ENCODE data around the gene KAT2B.
A peak's percentile ranks its signal among the peaks of the same experiment; 100 is the strongest.

Gene KAT2B

DNA sequence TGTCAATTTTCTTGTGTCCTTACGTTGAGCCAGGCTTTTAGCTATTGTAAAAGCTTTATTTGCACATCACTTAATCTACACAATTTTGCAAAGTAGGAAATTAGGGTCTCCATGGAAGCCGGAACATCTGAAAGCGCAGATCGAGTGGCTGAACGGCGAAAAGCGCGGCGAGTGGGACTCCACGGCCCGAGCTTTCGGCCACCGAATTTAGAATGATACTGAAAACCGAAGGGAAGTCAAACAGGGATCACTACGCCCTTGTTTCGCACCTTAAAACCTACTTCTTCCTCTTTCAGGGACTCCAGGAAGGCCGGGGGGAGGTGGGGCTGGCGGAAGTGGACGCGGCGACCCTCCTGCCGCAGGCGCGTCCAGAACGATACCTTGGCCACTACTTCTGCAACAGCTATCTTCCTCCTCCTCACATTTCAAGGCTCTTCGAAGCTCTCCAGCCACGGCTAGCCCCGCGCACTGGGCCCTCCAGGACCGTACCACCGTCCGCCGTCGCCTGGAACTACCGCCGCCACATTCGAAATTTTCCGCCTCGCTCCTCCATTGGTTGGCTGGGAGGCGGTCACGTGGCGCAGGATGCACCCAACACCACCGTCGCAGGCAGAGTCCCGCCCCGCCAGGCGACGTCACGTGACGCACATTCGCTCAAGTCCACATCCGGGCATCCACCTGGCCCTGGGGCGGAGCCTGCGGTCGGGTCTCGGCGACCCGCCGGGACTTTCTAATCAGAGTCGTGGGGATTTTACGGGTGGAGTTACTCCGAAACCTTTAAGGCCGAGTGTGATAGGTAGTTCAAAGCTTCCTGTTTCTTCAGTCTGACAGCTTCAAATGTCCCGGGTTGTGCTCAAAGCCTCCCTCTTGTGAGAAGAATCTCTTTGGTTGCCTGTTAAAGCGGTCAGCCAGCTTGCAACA is 145.7 kb downstream of the KAT2B start, which contains the start of gene SGO1:
Gene SGO1 (minus strand): TSS at position 528 of the 921 bp plus-strand sequence. CDS start 2,179 bp downstream, outside the sequence.
- H3K4ac ChIP-seq (ENCODE audit: low read depth in 1 of 2, low read length in 2 of 2): peak within 1 kb of the TSS in 1 of 2 experiments; percentile 5
- H3K18ac ChIP-seq (ENCODE audit: low read depth in 1 of 2, low read length in 2 of 2): peak within 1 kb of the TSS; percentile 11 to 50
- H3K27ac ChIP-seq (ENCODE audit: low read length, poor library complexity, severe bottlenecking): peak within 1 kb of the TSS; percentile 87
- H3K9ac ChIP-seq (ENCODE audit: low read length): peak within 1 kb of the TSS; percentile 98
- no peak within 1 kb of the TSS for H2BK12ac ChIP-seq (ENCODE audit: low read length in 2 of 2)
- no peaks in the 10 kb centered on the region for H3K27me3 ChIP-seq (ENCODE audit: control insufficient read depth in 1 of 2, insufficient read depth in 1 of 2, low read length in 2 of 2)
- peak; percentile 98 for DNase-seq
- no peak within 1 kb of the TSS for H2BK15ac ChIP-seq (ENCODE audit: low read depth, poor library complexity, severe bottlenecking)
- no peak within 1 kb of the TSS for H2AK5ac ChIP-seq (ENCODE audit: low read length, severe bottlenecking)
- H3K14ac ChIP-seq (ENCODE audit: low read length in 2 of 2): no peak within 1 kb of the TSS
- H3K36me3 ChIP-seq (ENCODE audit: control insufficient read depth in 1 of 2, insufficient read depth in 2 of 2, low read depth in 1 of 2, low read length in 2 of 2): no peaks in the 10 kb centered on the region
- peak within 1 kb of the TSS in 1 of 2 experiments; percentile 14 for H3K23ac ChIP-seq (ENCODE audit: low read length in 2 of 2)
- peak within 1 kb of the TSS; percentile 80 for H3K4me2 ChIP-seq (ENCODE audit: low read length, poor library complexity, severe bottlenecking)
- peak within 1 kb of the TSS; percentile 21 for H2BK120ac ChIP-seq (ENCODE audit: low read depth, low read length)
- peak within 1 kb of the TSS; percentile 87 for H4K8ac ChIP-seq (ENCODE audit: low read length)
- H4K91ac ChIP-seq (ENCODE audit: low read length): no peak within 1 kb of the TSS
- no peaks in the 10 kb centered on the region for H3K9me3 ChIP-seq (ENCODE audit: control insufficient read depth, low read length)
- H2BK5ac ChIP-seq (ENCODE audit: low read depth, low read length, poor library complexity, severe bottlenecking): no peak within 1 kb of the TSS
- WGBS: under 1% methylated on average over 64 of the region's 65 CpGs
- peaks cover 7% of the 10 kb centered on the region for H3K79me1 ChIP-seq (replicated peaks; ENCODE audit: low read length, poor library complexity, severe bottlenecking)
- H3K4me1 ChIP-seq (ENCODE audit: control insufficient read depth, insufficient read depth, low read depth, low read length): peaks cover under 1% of the 10 kb centered on the region
- peak within 1 kb of the TSS; percentile 96 for H2AFZ ChIP-seq (ENCODE audit: low read depth, low read length)
- peak within 1 kb of the TSS; percentile 84 to 94 for H3K4me3 ChIP-seq (ENCODE audit: insufficient read depth in 1 of 2, low read depth in 1 of 2, low read length in 2 of 2)

DNA sequence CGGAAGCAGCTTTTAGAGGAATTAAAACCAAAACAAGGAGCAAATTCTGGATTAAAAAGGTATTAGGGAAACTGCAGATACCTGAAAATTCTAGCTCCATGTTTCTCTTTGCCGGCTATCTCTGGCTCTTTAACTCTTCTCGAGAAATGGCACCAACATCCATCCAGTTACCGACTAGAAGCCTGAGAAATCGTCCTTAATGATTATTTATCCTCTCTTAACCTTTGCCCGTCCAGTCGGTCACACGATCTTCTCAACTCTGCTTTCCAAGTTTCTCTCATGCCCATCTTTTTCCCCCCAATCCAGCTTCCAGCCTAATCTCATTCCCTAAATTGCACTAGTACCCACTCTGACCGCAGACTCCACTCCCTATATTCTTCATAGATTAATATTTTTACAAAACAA is 146.4 kb downstream of the KAT2B start:
- Histone ChIP-seq H2BK5ac (ENCODE audit: low read depth, low read length, poor library complexity, severe bottlenecking) (no peak overlapping the region), H3K9me3 (ENCODE audit: control insufficient read depth, low read length) (no peaks in the 10 kb centered on the region), H3K36me3 (ENCODE audit: control insufficient read depth in 1 of 2, insufficient read depth in 2 of 2, low read depth in 1 of 2, low read length in 2 of 2) (no peaks in the 10 kb centered on the region), H3K18ac (ENCODE audit: low read depth in 1 of 2, low read length in 2 of 2) (peak overlapping the region in 1 of 2 experiments; percentile 50), H3K4me2 (ENCODE audit: low read length, poor library complexity, severe bottlenecking) (peak overlapping the region; percentile 79), H3K4me1 (ENCODE audit: control insufficient read depth, insufficient read depth, low read depth, low read length) (no peaks in the 10 kb centered on the region), H3K27ac (ENCODE audit: low read length, poor library complexity, severe bottlenecking) (peak overlapping the region; percentile 87), H3K27me3 (ENCODE audit: control insufficient read depth in 1 of 2, insufficient read depth in 1 of 2, low read length in 2 of 2) (no peaks in the 10 kb centered on the region), H2BK120ac (ENCODE audit: low read depth, low read length) (peak overlapping the region; percentile 21), H4K91ac (ENCODE audit: low read length) (no peak overlapping the region), H3K4ac (ENCODE audit: low read depth in 1 of 2, low read length in 2 of 2) (peak overlapping the region in 1 of 2 experiments; percentile 5), H3K79me1 (replicated peaks; ENCODE audit: low read length, poor library complexity, severe bottlenecking) (peaks cover 6% of the 10 kb centered on the region), H4K8ac (ENCODE audit: low read length) (peak overlapping the region; percentile 87), H3K14ac (ENCODE audit: low read length in 2 of 2) (no peak overlapping the region), H2AK5ac (ENCODE audit: low read length, severe bottlenecking) (no peak overlapping the region), H3K23ac (ENCODE audit: low read length in 2 of 2) (no peak overlapping the region), H3K4me3 (ENCODE audit: insufficient read depth in 1 of 2, low read depth in 1 of 2, low read length in 2 of 2) (peak overlapping the region; percentile 40 to 94), H2BK15ac (ENCODE audit: low read depth, poor library complexity, severe bottlenecking) (no peak overlapping the region), H3K9ac (ENCODE audit: low read length) (peak overlapping the region; percentile 98), H2BK12ac (ENCODE audit: low read length in 2 of 2) (no peak overlapping the region), H2AFZ (ENCODE audit: low read depth, low read length) (peak overlapping the region; percentile 33)
- 3% methylated on average over 9 of the region's 9 CpGs for WGBS
- DNase-seq: no peak

DNA sequence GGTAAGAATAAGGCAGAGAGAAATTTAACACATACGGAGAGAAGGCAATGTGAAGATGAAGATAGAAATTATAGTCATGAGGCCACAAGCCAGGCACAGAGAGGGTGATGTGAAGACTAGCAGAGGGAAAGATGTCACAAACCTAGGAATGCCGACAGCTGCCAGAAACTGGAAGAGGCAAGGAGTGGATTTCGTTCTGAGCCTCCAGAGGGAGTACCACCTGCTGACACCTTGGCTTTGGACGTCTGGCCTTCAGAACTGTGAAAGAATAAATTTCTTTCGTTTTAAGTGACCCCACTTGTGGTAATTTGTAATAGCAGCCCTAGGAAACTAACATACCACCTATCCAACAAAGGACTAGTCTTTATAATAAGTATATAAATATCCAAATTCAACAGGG is 150.7 kb downstream of the KAT2B start:
- Histone ChIP-seq H3K36me3 (ENCODE audit: control insufficient read depth in 1 of 2, insufficient read depth in 2 of 2, low read depth in 1 of 2, low read length in 2 of 2) (no peaks in the 10 kb centered on the region), H2BK15ac (ENCODE audit: low read depth, poor library complexity, severe bottlenecking) (no peak overlapping the region), H4K91ac (ENCODE audit: low read length) (no peak overlapping the region), H2BK12ac (ENCODE audit: low read length in 2 of 2) (no peak overlapping the region), H3K79me1 (replicated peaks; ENCODE audit: low read length, poor library complexity, severe bottlenecking) (no peaks in the 10 kb centered on the region), H2BK5ac (ENCODE audit: low read depth, low read length, poor library complexity, severe bottlenecking) (no peak overlapping the region), H2AK5ac (ENCODE audit: low read length, severe bottlenecking) (no peak overlapping the region), H3K4ac (ENCODE audit: low read depth in 1 of 2, low read length in 2 of 2) (no peak overlapping the region), H3K4me2 (ENCODE audit: low read length, poor library complexity, severe bottlenecking) (no peak overlapping the region), H3K9ac (ENCODE audit: low read length) (no peak overlapping the region), H2BK120ac (ENCODE audit: low read depth, low read length) (no peak overlapping the region), H3K9me3 (ENCODE audit: control insufficient read depth, low read length) (no peaks in the 10 kb centered on the region), H3K27ac (ENCODE audit: low read length, poor library complexity, severe bottlenecking) (no peak overlapping the region), H3K14ac (ENCODE audit: low read length in 2 of 2) (no peak overlapping the region), H3K4me3 (ENCODE audit: insufficient read depth in 1 of 2, low read depth in 1 of 2, low read length in 2 of 2) (no peak overlapping the region), H3K4me1 (ENCODE audit: control insufficient read depth, insufficient read depth, low read depth, low read length) (no peaks in the 10 kb centered on the region), H3K23ac (ENCODE audit: low read length in 2 of 2) (no peak overlapping the region), H3K27me3 (ENCODE audit: control insufficient read depth in 1 of 2, insufficient read depth in 1 of 2, low read length in 2 of 2) (no peaks in the 10 kb centered on the region), H4K8ac (ENCODE audit: low read length) (no peak overlapping the region), H2AFZ (ENCODE audit: low read depth, low read length) (no peak overlapping the region), H3K18ac (ENCODE audit: low read depth in 1 of 2, low read length in 2 of 2) (no peak overlapping the region)
- DNase-seq: no peak
- WGBS: 77% methylated on average over 3 of the region's 5 CpGs

DNA sequence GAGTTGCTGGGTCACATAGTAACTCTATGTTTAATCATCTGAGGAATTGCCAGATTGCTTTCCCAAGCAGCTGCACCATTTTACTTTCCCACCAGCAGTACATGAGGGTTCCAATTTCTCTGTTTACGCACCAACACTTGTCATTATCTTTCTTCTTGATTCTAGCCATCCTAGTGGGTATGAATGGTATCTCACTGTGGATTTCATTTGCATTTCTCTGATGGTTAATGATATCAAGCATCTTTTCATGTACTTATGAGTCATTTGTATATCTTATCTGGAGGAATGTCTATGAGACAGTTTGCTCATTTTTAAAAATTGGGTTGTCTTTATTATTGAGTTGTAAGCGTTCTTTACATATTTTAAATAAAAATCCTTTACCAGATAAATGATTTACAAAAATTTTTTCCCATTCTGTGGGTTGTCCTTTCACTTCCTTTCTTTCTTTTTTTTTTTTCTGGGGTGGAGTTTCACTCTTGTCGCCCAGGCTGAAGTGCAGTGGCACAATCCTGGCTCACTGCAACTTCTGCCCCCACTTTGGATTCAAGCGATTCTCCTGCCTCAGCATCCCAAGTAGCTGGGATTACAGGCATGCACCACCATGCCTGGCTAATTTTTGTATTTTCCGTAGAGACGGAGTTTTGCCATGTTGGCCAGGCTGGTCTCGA is 154.7 kb downstream of the KAT2B start:
- Histone ChIP-seq H2AFZ (ENCODE audit: low read depth, low read length) (no peak overlapping the region), H3K4me2 (ENCODE audit: low read length, poor library complexity, severe bottlenecking) (no peak overlapping the region), H3K27me3 (ENCODE audit: control insufficient read depth in 1 of 2, insufficient read depth in 1 of 2, low read length in 2 of 2) (no peaks in the 10 kb centered on the region), H4K91ac (ENCODE audit: low read length) (no peak overlapping the region), H3K23ac (ENCODE audit: low read length in 2 of 2) (no peak overlapping the region), H3K18ac (ENCODE audit: low read depth in 1 of 2, low read length in 2 of 2) (no peak overlapping the region), H3K4me1 (ENCODE audit: control insufficient read depth, insufficient read depth, low read depth, low read length) (no peaks in the 10 kb centered on the region), H3K79me1 (replicated peaks; ENCODE audit: low read length, poor library complexity, severe bottlenecking) (no peaks in the 10 kb centered on the region), H3K9me3 (ENCODE audit: control insufficient read depth, low read length) (no peaks in the 10 kb centered on the region), H3K4ac (ENCODE audit: low read depth in 1 of 2, low read length in 2 of 2) (no peak overlapping the region), H3K27ac (ENCODE audit: low read length, poor library complexity, severe bottlenecking) (no peak overlapping the region), H3K9ac (ENCODE audit: low read length) (no peak overlapping the region), H3K14ac (ENCODE audit: low read length in 2 of 2) (no peak overlapping the region), H2BK12ac (ENCODE audit: low read length in 2 of 2) (no peak overlapping the region), H4K8ac (ENCODE audit: low read length) (no peak overlapping the region), H2BK120ac (ENCODE audit: low read depth, low read length) (no peak overlapping the region), H3K36me3 (ENCODE audit: control insufficient read depth in 1 of 2, insufficient read depth in 2 of 2, low read depth in 1 of 2, low read length in 2 of 2) (no peaks in the 10 kb centered on the region), H3K4me3 (ENCODE audit: insufficient read depth in 1 of 2, low read depth in 1 of 2, low read length in 2 of 2) (no peak overlapping the region), H2AK5ac (ENCODE audit: low read length, severe bottlenecking) (no peak overlapping the region), H2BK5ac (ENCODE audit: low read depth, low read length, poor library complexity, severe bottlenecking) (peak overlapping the region; percentile 31), H2BK15ac (ENCODE audit: low read depth, poor library complexity, severe bottlenecking) (no peak overlapping the region)
- whole genome bisulfite sequencing: 96% methylated on average over 5 of the region's 7 CpGs
- peak; percentile 16 for DNase-seq
